BE2C (cell line): ENCODE data around the gene SYNDIG1.

Experiments used
- DNase-seq: peaks from one replicate; pipeline ENCODE4 v3.0.0-alpha.2; 2020
- H3K27me3 ChIP-seq: fragments of 250-450 bp; sonication (Bioruptor Pico); 2 replicates; pipeline ENCODE4 v1.5.1; 2020; ENCODE audit warnings: mild to moderate bottlenecking
- H3K36me3 ChIP-seq: fragments of 250-450 bp; sonication (Bioruptor Pico); 2 replicates; pipeline ENCODE4 v1.5.1; 2020; ENCODE audit warnings: mild to moderate bottlenecking
- H3K4me1 ChIP-seq: fragments of 250-450 bp; sonication (Bioruptor Pico); 2 replicates; pipeline ENCODE4 v1.5.1; 2020
- H3K4me3 ChIP-seq: 2 replicates; pipeline ENCODE4 v1.5.1; 2011; ENCODE audit warnings: low read depth, low read length
- H3K9me3 ChIP-seq: fragments of 250-450 bp; sonication (Bioruptor Pico); 2 replicates; pipeline ENCODE4 v1.5.1; 2020
- CTCF ChIP-seq: IDR thresholded peaks from 2 replicates; pipeline ENCODE4 v1.5.1; 2012; ENCODE audit warnings: mild to moderate bottlenecking, low read depth, low read length

The SYNDIG1 gene

GRCh38 chr20:24490598-24490997 is 21.2 kb downstream of the SYNDIG1 start:
- Histone ChIP-seq H3K4me1 (no peaks in the 10 kb centered on the region), H3K36me3 (no peaks in the 10 kb centered on the region), H3K27me3 (no peaks in the 10 kb centered on the region), H3K9me3 (no peaks in the 10 kb centered on the region), H3K4me3 (no peak overlapping the region)
- no peak for TF ChIP-seq CTCF
- DNase-seq: no peak

GRCh38 chr20:24491041-24491756 is 21.8 kb downstream of the SYNDIG1 start:
- no peak for DNase-seq
- no peak for TF ChIP-seq CTCF
- H3K27me3 ChIP-seq: no peaks in the 10 kb centered on the region
- H3K4me3 ChIP-seq: no peak overlapping the region
- H3K4me1 ChIP-seq: no peaks in the 10 kb centered on the region
- no peaks in the 10 kb centered on the region for H3K36me3 ChIP-seq
- no peaks in the 10 kb centered on the region for H3K9me3 ChIP-seq

- no peak for TF ChIP-seq CTCF
- Histone ChIP-seq H3K4me1 (no peaks in the 10 kb centered on the region), H3K27me3 (no peaks in the 10 kb centered on the region), H3K36me3 (no peaks in the 10 kb centered on the region), H3K4me3 (no peak overlapping the region), H3K9me3 (no peaks in the 10 kb centered on the region)
- DNase-seq: no peak
Measured at GRCh38 chr20:24492031-24492607, 22.7 kb downstream of the SYNDIG1 start.

GRCh38 chr20:24492698-24493097 is 23.3 kb downstream of the SYNDIG1 start:
- Histone ChIP-seq H3K27me3 (no peaks in the 10 kb centered on the region), H3K36me3 (no peaks in the 10 kb centered on the region), H3K9me3 (no peaks in the 10 kb centered on the region), H3K4me3 (no peak overlapping the region), H3K4me1 (peaks cover 5% of the 10 kb centered on the region)
- no peak for DNase-seq
- no peak for TF ChIP-seq CTCF

GRCh38 chr20:24493181-24493580 is 23.8 kb downstream of the SYNDIG1 start:
- DNase-seq: no peak
- no peak overlapping the region for H3K4me3 ChIP-seq
- no peaks in the 10 kb centered on the region for H3K9me3 ChIP-seq
- H3K27me3 ChIP-seq: no peaks in the 10 kb centered on the region
- H3K36me3 ChIP-seq: no peaks in the 10 kb centered on the region
- peaks cover 5% of the 10 kb centered on the region for H3K4me1 ChIP-seq
- TF ChIP-seq CTCF: no peak
